Stimulated activated CD4-positive, alpha-beta T cell treated with anti-CD3 and anti-CD28 coated beads, Interleukin-1b, Interleukin-23, amount 100 ng/mL, for 24 hours (primary cell): ENCODE measurements around the gene TGFBR1.

Source experiments
- DNase-seq, 4 experiments: peaks; one replicate each; pipeline ENCODE4 v3.0.0-alpha.2; 2020; ENCODE audit warnings: low read depth in 4 of 4, low spot score in 1 of 4

Gene TGFBR1

GRCh38 chr9:99105152-99106043 lies 485 bp downstream of the TGFBR1 start:
- DNase-seq, result peak in 1 of 4 experiments; percentile 21

GRCh38 chr9:99106044-99106375 lies 1.1 kb downstream of the TGFBR1 start:
- DNase-seq, result no peak

- no peak for DNase-seq
These were observed 2.5 kb downstream of the TGFBR1 start for GRCh38 chr9:99107421-99107820.

- no peak for DNase-seq
These were observed 3.2 kb downstream of the TGFBR1 start for GRCh38 chr9:99108131-99108530.

GRCh38 chr9:99109522-99109921 lies 4.6 kb downstream of the TGFBR1 start:
- DNase-seq, result no peak

GRCh38 chr9:99112750-99113413 lies 8.0 kb downstream of the TGFBR1 start:
- DNase-seq, result no peak

GRCh38 chr9:99113414-99114048 lies 8.6 kb downstream of the TGFBR1 start:
- no peak for DNase-seq

- no peak for DNase-seq
These were observed 9.1 kb downstream of the TGFBR1 start for GRCh38 chr9:99114049-99114440.

- DNase-seq, result no peak
These were observed 10.1 kb downstream of the TGFBR1 start for GRCh38 chr9:99114846-99115500.

- no peak for DNase-seq
These were observed 11.1 kb downstream of the TGFBR1 start for GRCh38 chr9:99116003-99116411.

GRCh38 chr9:99118782-99119466 lies 14.0 kb downstream of the TGFBR1 start:
- peak in 1 of 4 experiments; percentile 29 for DNase-seq

GRCh38 chr9:99119976-99120655 lies 15.2 kb downstream of the TGFBR1 start:
- DNase-seq, result no peak

- no peak for DNase-seq
These were observed 16.7 kb downstream of the TGFBR1 start for GRCh38 chr9:99121604-99122003.

GRCh38 chr9:99124534-99125255 lies 19.8 kb downstream of the TGFBR1 start:
- no peak for DNase-seq

- no peak for DNase-seq
These were observed 20.5 kb downstream of the TGFBR1 start for GRCh38 chr9:99125446-99125845.

- DNase-seq, result no peak
These were observed 21.4 kb downstream of the TGFBR1 start for GRCh38 chr9:99126312-99126711.

GRCh38 chr9:99127356-99128132 lies 22.6 kb downstream of the TGFBR1 start:
- DNase-seq, result no peak

- DNase-seq, result no peak
These were observed 23.2 kb downstream of the TGFBR1 start for GRCh38 chr9:99128133-99128406.

GRCh38 chr9:99129091-99129490 lies 24.2 kb downstream of the TGFBR1 start:
- DNase-seq, result no peak
